Cortex of kidney (tissue), 1 donor: ENCODE results near the gene CTDP1.

ENCODE experiments used
- DNase-seq: peaks from one replicate; lab custom pipeline; 2025; lab: John Stamatoyannopoulos, UW

Gene CTDP1

GRCh38 chr18:79766308-79766707, 86.7 kb downstream of the CTDP1 start:
- no peak for DNase-seq

GRCh38 chr18:79768745-79769144, 89.1 kb downstream of the CTDP1 start:
- no peak for DNase-seq

- no peak for DNase-seq
Measured at GRCh38 chr18:79769698-79770500, 90.3 kb downstream of the CTDP1 start.

- DNase-seq: no peak
Measured at GRCh38 chr18:79770501-79770815, 90.9 kb downstream of the CTDP1 start.

- DNase-seq: no peak
Measured at GRCh38 chr18:79770826-79771225, 91.2 kb downstream of the CTDP1 start.

GRCh38 chr18:79771446-79772107, 92.0 kb downstream of the CTDP1 start:
- no peak for DNase-seq

GRCh38 chr18:79772108-79772864, 92.7 kb downstream of the CTDP1 start:
- DNase-seq: no peak

GRCh38 chr18:79772865-79773696, 93.5 kb downstream of the CTDP1 start:
- DNase-seq: no peak

- DNase-seq: no peak
Measured at GRCh38 chr18:79774111-79774510, 94.5 kb downstream of the CTDP1 start.

GRCh38 chr18:79775441-79776221, 96.0 kb downstream of the CTDP1 start:
- no peak for DNase-seq

GRCh38 chr18:79776674-79777073, 97.1 kb downstream of the CTDP1 start:
- no peak for DNase-seq

GRCh38 chr18:79778291-79778791, 98.7 kb downstream of the CTDP1 start:
- DNase-seq: no peak

GRCh38 chr18:79779021-79779699, 99.6 kb downstream of the CTDP1 start:
- DNase-seq: no peak

- DNase-seq: no peak
Measured at GRCh38 chr18:79779700-79780190, 100.1 kb downstream of the CTDP1 start.

GRCh38 chr18:79780547-79780946, 100.9 kb downstream of the CTDP1 start:
- no peak for DNase-seq

GRCh38 chr18:79781331-79781941, 101.8 kb downstream of the CTDP1 start:
- no peak for DNase-seq

- no peak for DNase-seq
Measured at GRCh38 chr18:79782566-79783308, 103.1 kb downstream of the CTDP1 start.

- DNase-seq: no peak
Measured at GRCh38 chr18:79784071-79784913, 104.7 kb downstream of the CTDP1 start.
